ENCODE measurements around the gene BRDT. TPM values are rescaled to one million over a fixed set of nuclear protein-coding genes. Genes with fewer than 3 reads are reported as not detected.
A peak's percentile ranks its signal among the peaks of the same experiment; 100 is the strongest.

The BRDT gene
- total RNA-seq, 1 experiment from 2014 or later = not detected

- intact Hi-C loops (cut with micrococcal nuclease; ENCODE audit: unreplicated experiment) (loop anchor here (5.0 kb wide), 1 partner anchor 295 kb away; no protein-coding TSS in a partner anchor), in situ Hi-C loops (cut with HindIII; ENCODE audit: low pct_unique_long_range_greater_than_20kb, low sequenced_read_pairs) (no loop called here)
- no peaks in the 10 kb centered on the region for H3K36me3 ChIP-seq (ENCODE audit: control insufficient read depth, insufficient read depth, low read length)
- DNase-seq (ENCODE audit: low read depth, low spot score) = peak; percentile 22
- H3K9me3 ChIP-seq (ENCODE audit: control insufficient read depth, insufficient read depth, low read depth, low read length) = no peaks in the 10 kb centered on the region
- H3K27ac ChIP-seq (ENCODE audit: low read length) = no peak overlapping the region
- H3K27me3 ChIP-seq (ENCODE audit: control insufficient read depth, insufficient read depth, low read length) = no peaks in the 10 kb centered on the region
- H3K4me1 ChIP-seq (ENCODE audit: control insufficient read depth, insufficient read depth, low read length) = no peaks in the 10 kb centered on the region
- no peak for ATAC-seq
- CTCF ChIA-PET = interaction anchor here (0.5 to 1.8 kb wide), 3 partner anchors 14 to 294 kb away, joined by 4 to 6 read pairs (median 5); no protein-coding TSS in a partner anchor
- H3K4me3 ChIP-seq (ENCODE audit: low read depth in 2 of 2, low read length in 2 of 2) = no peak overlapping the region
- no TSS peak for BruUV-seq (replicated peaks)
- TF ChIP-seq TCF7L2 (IDR thresholded peaks at IDR 0.05; ENCODE audit: low read depth, low read length) = no peak
- no peak for TF ChIP-seq POLR2AphosphoS5 (IDR thresholded peaks at IDR 0.05; ENCODE audit: low read depth, low read length)
- peak; percentile 61; the same call in 1 of the 2 replicates for TF ChIP-seq CTCF (IDR thresholded peaks at IDR 0.05)
- no peak for TF ChIP-seq REST (IDR thresholded peaks at IDR 0.05; ENCODE audit: insufficient read depth in 1 of 2, low read depth in 2 of 2, low read length in 1 of 2)
- no peak for TF ChIP-seq SIN3A (IDR thresholded peaks at IDR 0.05; ENCODE audit: borderline replicate concordance, insufficient read depth, low read depth, low read length)
- POLR2A ChIA-PET = interaction anchor here (0.6 kb wide), 1 partner anchor 295 kb away, joined by 8 read pairs; no protein-coding TSS in a partner anchor
Measured at GRCh38 chr1:91997607-91998195, 48.5 kb downstream of the BRDT start.

GRCh38 chr1:92004129-92004528 lies 54.9 kb downstream of the BRDT start:
- BruUV-seq (replicated peaks) = no TSS peak
- POLR2A ChIA-PET = no interaction called here
- intact Hi-C loops (cut with micrococcal nuclease; ENCODE audit: unreplicated experiment) (no loop called here), in situ Hi-C loops (cut with HindIII; ENCODE audit: low pct_unique_long_range_greater_than_20kb, low sequenced_read_pairs) (no loop called here)
- Histone ChIP-seq H3K27ac (ENCODE audit: low read length) (no peak overlapping the region), H3K4me3 (ENCODE audit: low read depth in 2 of 2, low read length in 2 of 2) (no peak overlapping the region), H3K9me3 (ENCODE audit: control insufficient read depth, insufficient read depth, low read depth, low read length) (no peaks in the 10 kb centered on the region), H3K36me3 (ENCODE audit: control insufficient read depth, insufficient read depth, low read length) (no peaks in the 10 kb centered on the region), H3K27me3 (ENCODE audit: control insufficient read depth, insufficient read depth, low read length) (no peaks in the 10 kb centered on the region), H3K4me1 (ENCODE audit: control insufficient read depth, insufficient read depth, low read length) (no peaks in the 10 kb centered on the region)
- no peak for TF ChIP-seq POLR2AphosphoS5 (IDR thresholded peaks at IDR 0.05; ENCODE audit: low read depth, low read length)
- CTCF ChIA-PET = no interaction called here
- ATAC-seq (no peak), DNase-seq (ENCODE audit: low read depth, low spot score) (no peak)

GRCh38 chr1:92013923-92014322 lies 64.7 kb downstream of the BRDT start:
- in situ Hi-C loops (cut with HindIII; ENCODE audit: low pct_unique_long_range_greater_than_20kb, low sequenced_read_pairs) (no loop called here), intact Hi-C loops (cut with micrococcal nuclease; ENCODE audit: unreplicated experiment) (no loop called here)
- TF ChIP-seq REST (IDR thresholded peaks at IDR 0.05; ENCODE audit: insufficient read depth in 1 of 2, low read depth in 2 of 2, low read length in 1 of 2) (no peak), SIN3A (IDR thresholded peaks at IDR 0.05; ENCODE audit: borderline replicate concordance, insufficient read depth, low read depth, low read length) (no peak), TCF7L2 (IDR thresholded peaks at IDR 0.05; ENCODE audit: low read depth, low read length) (no peak), CTCF (IDR thresholded peaks at IDR 0.05) (no peak), POLR2AphosphoS5 (IDR thresholded peaks at IDR 0.05; ENCODE audit: low read depth, low read length) (no peak)
- ChIA-PET CTCF (interaction anchor here (0.6 kb wide), 1 partner anchor 110 kb away, joined by 4 read pairs; no protein-coding TSS in a partner anchor), POLR2A (no interaction called here)
- Histone ChIP-seq H3K9me3 (ENCODE audit: control insufficient read depth, insufficient read depth, low read depth, low read length) (no peaks in the 10 kb centered on the region), H3K27ac (ENCODE audit: low read length) (no peak overlapping the region), H3K36me3 (ENCODE audit: control insufficient read depth, insufficient read depth, low read length) (no peaks in the 10 kb centered on the region), H3K4me3 (ENCODE audit: low read depth in 2 of 2, low read length in 2 of 2) (no peak overlapping the region), H3K27me3 (ENCODE audit: control insufficient read depth, insufficient read depth, low read length) (no peaks in the 10 kb centered on the region), H3K4me1 (ENCODE audit: control insufficient read depth, insufficient read depth, low read length) (no peaks in the 10 kb centered on the region)
- no peak for DNase-seq (ENCODE audit: low read depth, low spot score)
- no peak for ATAC-seq
- BruUV-seq (replicated peaks) = no TSS peak

Data from Panc1 (cell line).